Measurements from ENCODE around the gene CTF1. TPM values are rescaled to one million over a fixed set of nuclear protein-coding genes. Genes with fewer than 3 reads are reported as not detected.

Gene CTF1
- polyA plus RNA-seq, 2 of the 4 experiments (the other 2 are of a cell fraction), result 0.23 to 0.44 TPM

- no peak overlapping the region for H3K4me2 ChIP-seq
- no peaks in the 10 kb centered on the region for H3K9me3 ChIP-seq
- POLR2A ChIA-PET, result no interaction called here
- TF ChIP-seq MAZ (IDR thresholded peaks at IDR 0.05; ENCODE audit: borderline replicate concordance, low read depth, low read length) (no peak), CTCF (IDR thresholded peaks at IDR 0.05) (no peak), EHF (CRISPR knock-in tag; IDR thresholded peaks at IDR 0.05) (no peak), REST (IDR thresholded peaks at IDR 0.05) (no peak), MAX (IDR thresholded peaks at IDR 0.05) (no peak), ZSCAN20 (CRISPR knock-in tag; IDR thresholded peaks at IDR 0.05) (no peak), NFE2L2 (conservative IDR thresholded peaks at IDR 0.05; ENCODE audit: low read length) (no peak), BHLHE40 (IDR thresholded peaks at IDR 0.05; ENCODE audit: low read depth, low read length) (no peak), BCL3 (IDR thresholded peaks at IDR 0.05) (no peak), KDM5A (IDR thresholded peaks at IDR 0.05) (no peak), HES2 (IDR thresholded peaks at IDR 0.05) (no peak), ZFP36 (IDR thresholded peaks at IDR 0.05; ENCODE audit: borderline replicate concordance, partially characterized antibody) (no peak), CEBPB (IDR thresholded peaks at IDR 0.05) (no peak), CHD4 (IDR thresholded peaks at IDR 0.05; ENCODE audit: borderline replicate concordance) (no peak), ZC3H11A (IDR thresholded peaks at IDR 0.05) (no peak), HMGXB4 (CRISPR knock-in tag; IDR thresholded peaks at IDR 0.05; ENCODE audit: borderline replicate concordance) (no peak), USF2 (IDR thresholded peaks at IDR 0.05) (no peak)
- FAIRE-seq, result no peak
- no peak for ATAC-seq
- DNase-seq (ENCODE audit: low read depth in 1 of 2, low spot score in 1 of 2), result no peak
- H3K4me1 ChIP-seq, result peaks cover 15% of the 10 kb centered on the region; the same call in 2 of the 3 replicates
- no peak overlapping the region for H3K27ac ChIP-seq
- 83% methylated on average over 10 of the region's 10 CpGs for WGBS (ENCODE audit: missing lambda C conversion rate)
- H3K4me3 ChIP-seq, result no peak overlapping the region
- CTCF ChIA-PET, result interaction anchor here (1.0 to 12.2 kb wide), 5 partner anchors 9 to 81 kb away, joined by 4 to 134 read pairs (median 7); no protein-coding TSS in a partner anchor
Measured at GRCh38 chr16:30925995-30926811, 29.8 kb downstream of the CTF1 start.

All from A549 (cell line).